Measurements from ENCODE around the gene TFAP2E. TPM values are rescaled to one million over a fixed set of nuclear protein-coding genes. Genes with fewer than 3 reads are reported as not detected.

TFAP2E gene
- total RNA-seq, 1 experiment from 2014 or later = 3.2 TPM

DNA sequence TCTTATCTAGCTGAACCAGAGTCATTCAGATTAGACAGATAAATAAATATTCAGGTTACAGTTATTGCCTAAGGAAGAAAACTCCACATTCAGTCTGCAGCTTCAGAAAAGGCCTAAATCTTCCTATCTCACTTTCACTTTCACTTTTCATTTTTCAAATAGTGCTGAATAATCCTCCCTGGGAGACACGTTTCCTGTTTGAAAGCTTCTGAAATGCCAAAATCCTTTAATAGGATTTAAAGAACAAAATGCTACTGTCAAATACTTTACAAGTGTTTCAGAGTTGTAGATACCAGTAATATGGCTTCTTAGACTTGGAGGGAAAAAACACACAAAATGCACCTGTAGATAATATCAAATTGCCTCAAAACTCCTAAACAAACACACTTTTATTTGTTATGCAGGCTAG is 64.3 kb downstream of the TFAP2E start:
- peak overlapping the region; percentile 94 for H3K27ac ChIP-seq (ENCODE audit: low read length)
- ATAC-seq = no peak
- ChIA-PET POLR2A (interaction anchor here (0.7 kb wide), 1 partner anchor 366 kb away, joined by 3 read pairs; no protein-coding TSS in a partner anchor), CTCF (interaction anchor here (0.6 to 1.1 kb wide), 2 partner anchors 68 to 78 kb away, joined by 3 to 4 read pairs; no protein-coding TSS in a partner anchor)
- BruUV-seq (replicated peaks) = no TSS peak
- peaks cover 23% of the 10 kb centered on the region for H3K4me1 ChIP-seq (ENCODE audit: control insufficient read depth, insufficient read depth, low read length)
- no peak for DNase-seq (ENCODE audit: low read depth, low spot score)
- H3K27me3 ChIP-seq (ENCODE audit: control insufficient read depth, insufficient read depth, low read length) = no peaks in the 10 kb centered on the region
- H3K36me3 ChIP-seq (ENCODE audit: control insufficient read depth, insufficient read depth, low read length) = peaks cover 22% of the 10 kb centered on the region
- in situ Hi-C loops (cut with HindIII; ENCODE audit: low pct_unique_long_range_greater_than_20kb, low sequenced_read_pairs) = no loop called here
- peak overlapping the region; percentile 43 to 53 for H3K4me3 ChIP-seq (ENCODE audit: low read depth in 2 of 2, low read length in 2 of 2)
- no peaks in the 10 kb centered on the region for H3K9me3 ChIP-seq (ENCODE audit: control insufficient read depth, insufficient read depth, low read depth, low read length)
- intact Hi-C loops (cut with micrococcal nuclease; ENCODE audit: unreplicated experiment) = no loop called here
- TF ChIP-seq, protein P1, sequence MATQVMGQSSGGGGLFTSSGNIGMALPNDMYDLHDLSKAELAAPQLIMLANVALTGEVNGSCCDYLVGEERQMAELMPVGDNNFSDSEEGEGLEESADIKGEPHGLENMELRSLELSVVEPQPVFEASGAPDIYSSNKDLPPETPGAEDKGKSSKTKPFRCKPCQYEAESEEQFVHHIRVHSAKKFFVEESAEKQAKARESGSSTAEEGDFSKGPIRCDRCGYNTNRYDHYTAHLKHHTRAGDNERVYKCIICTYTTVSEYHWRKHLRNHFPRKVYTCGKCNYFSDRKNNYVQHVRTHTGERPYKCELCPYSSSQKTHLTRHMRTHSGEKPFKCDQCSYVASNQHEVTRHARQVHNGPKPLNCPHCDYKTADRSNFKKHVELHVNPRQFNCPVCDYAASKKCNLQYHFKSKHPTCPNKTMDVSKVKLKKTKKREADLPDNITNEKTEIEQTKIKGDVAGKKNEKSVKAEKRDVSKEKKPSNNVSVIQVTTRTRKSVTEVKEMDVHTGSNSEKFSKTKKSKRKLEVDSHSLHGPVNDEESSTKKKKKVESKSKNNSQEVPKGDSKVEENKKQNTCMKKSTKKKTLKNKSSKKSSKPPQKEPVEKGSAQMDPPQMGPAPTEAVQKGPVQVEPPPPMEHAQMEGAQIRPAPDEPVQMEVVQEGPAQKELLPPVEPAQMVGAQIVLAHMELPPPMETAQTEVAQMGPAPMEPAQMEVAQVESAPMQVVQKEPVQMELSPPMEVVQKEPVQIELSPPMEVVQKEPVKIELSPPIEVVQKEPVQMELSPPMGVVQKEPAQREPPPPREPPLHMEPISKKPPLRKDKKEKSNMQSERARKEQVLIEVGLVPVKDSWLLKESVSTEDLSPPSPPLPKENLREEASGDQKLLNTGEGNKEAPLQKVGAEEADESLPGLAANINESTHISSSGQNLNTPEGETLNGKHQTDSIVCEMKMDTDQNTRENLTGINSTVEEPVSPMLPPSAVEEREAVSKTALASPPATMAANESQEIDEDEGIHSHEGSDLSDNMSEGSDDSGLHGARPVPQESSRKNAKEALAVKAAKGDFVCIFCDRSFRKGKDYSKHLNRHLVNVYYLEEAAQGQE (IDR thresholded peaks at IDR 0.05; ENCODE audit: insufficient read depth in 1 of 2, low read depth in 2 of 2, low read length in 1 of 2) = no peak
- TF ChIP-seq SIN3A (IDR thresholded peaks at IDR 0.05; ENCODE audit: borderline replicate concordance, insufficient read depth, low read depth, low read length) (no peak), TCF7L2 (IDR thresholded peaks at IDR 0.05; ENCODE audit: low read depth, low read length) (no peak), POLR2AphosphoS5 (IDR thresholded peaks at IDR 0.05; ENCODE audit: low read depth, low read length) (no peak)
- TF ChIP-seq, protein P2, sequence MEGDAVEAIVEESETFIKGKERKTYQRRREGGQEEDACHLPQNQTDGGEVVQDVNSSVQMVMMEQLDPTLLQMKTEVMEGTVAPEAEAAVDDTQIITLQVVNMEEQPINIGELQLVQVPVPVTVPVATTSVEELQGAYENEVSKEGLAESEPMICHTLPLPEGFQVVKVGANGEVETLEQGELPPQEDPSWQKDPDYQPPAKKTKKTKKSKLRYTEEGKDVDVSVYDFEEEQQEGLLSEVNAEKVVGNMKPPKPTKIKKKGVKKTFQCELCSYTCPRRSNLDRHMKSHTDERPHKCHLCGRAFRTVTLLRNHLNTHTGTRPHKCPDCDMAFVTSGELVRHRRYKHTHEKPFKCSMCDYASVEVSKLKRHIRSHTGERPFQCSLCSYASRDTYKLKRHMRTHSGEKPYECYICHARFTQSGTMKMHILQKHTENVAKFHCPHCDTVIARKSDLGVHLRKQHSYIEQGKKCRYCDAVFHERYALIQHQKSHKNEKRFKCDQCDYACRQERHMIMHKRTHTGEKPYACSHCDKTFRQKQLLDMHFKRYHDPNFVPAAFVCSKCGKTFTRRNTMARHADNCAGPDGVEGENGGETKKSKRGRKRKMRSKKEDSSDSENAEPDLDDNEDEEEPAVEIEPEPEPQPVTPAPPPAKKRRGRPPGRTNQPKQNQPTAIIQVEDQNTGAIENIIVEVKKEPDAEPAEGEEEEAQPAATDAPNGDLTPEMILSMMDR (IDR thresholded peaks at IDR 0.05) = no peak

DNA sequence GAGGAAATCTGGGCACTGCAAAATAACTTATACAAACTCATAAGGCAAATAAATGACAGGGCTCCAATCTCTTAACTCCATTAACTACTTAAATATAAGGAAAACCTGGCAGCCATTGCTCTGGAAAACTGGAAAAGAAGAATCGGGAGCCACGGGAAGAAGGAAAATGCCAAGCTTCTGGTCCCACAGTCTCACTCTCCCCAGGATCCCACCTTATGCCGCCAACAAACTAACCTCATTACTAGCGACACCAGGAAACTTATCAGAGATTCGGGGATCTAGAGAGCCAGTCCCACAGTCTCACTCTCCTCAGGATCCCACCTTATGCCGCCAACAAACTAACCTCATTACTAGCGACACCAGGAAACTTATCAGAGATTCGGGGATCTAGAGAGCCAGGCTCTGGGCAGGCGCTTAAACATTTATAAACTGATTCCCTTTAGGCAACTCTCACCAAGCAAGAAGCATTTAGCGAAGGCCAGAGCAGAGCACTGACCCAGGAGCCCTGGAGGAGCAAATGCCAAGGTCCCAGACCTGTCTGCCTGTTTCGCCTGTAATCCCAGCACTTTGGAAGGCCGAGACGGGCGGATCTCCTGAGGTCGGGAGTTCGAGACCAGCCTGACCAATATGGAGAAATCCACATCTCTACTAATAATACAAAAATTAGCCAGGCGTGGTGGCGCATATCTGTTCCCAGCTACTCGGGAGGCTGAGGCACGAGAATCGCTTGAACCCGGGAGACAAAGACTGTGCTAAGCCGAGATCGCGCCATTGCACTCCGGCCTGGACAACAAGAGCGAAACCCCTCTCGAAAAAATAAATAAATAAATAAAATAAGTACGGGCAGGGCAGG is 67.5 kb downstream of the TFAP2E start:
- DNase-seq (ENCODE audit: low read depth, low spot score) (no peak), ATAC-seq (peak; percentile 9; the same call in 1 of the 2 replicates)
- Histone ChIP-seq H3K9me3 (ENCODE audit: control insufficient read depth, insufficient read depth, low read depth, low read length) (no peaks in the 10 kb centered on the region), H3K36me3 (ENCODE audit: control insufficient read depth, insufficient read depth, low read length) (peaks cover 5% of the 10 kb centered on the region), H3K4me3 (ENCODE audit: low read depth in 2 of 2, low read length in 2 of 2) (peak overlapping the region; percentile 59 to 80), H3K27me3 (ENCODE audit: control insufficient read depth, insufficient read depth, low read length) (no peaks in the 10 kb centered on the region; the same call in 1 of the 2 replicates), H3K4me1 (ENCODE audit: control insufficient read depth, insufficient read depth, low read length) (peaks cover 23% of the 10 kb centered on the region), H3K27ac (ENCODE audit: low read length) (peak overlapping the region; percentile 90)
- TF ChIP-seq, protein P2 (IDR thresholded peaks at IDR 0.05) = no peak
- TF ChIP-seq POLR2AphosphoS5 (IDR thresholded peaks at IDR 0.05; ENCODE audit: low read depth, low read length) = no peak
- TF ChIP-seq, protein P1 (IDR thresholded peaks at IDR 0.05; ENCODE audit: insufficient read depth in 1 of 2, low read depth in 2 of 2, low read length in 1 of 2) = no peak
- TF ChIP-seq SIN3A (IDR thresholded peaks at IDR 0.05; ENCODE audit: borderline replicate concordance, insufficient read depth, low read depth, low read length) = no peak
- ChIA-PET POLR2A (no interaction called here), CTCF (no interaction called here)
- intact Hi-C loops (cut with micrococcal nuclease; ENCODE audit: unreplicated experiment) (loop anchor here (5.0 kb wide), 1 partner anchor 77 kb away; the partner anchor contains the start of gene C1orf216), in situ Hi-C loops (cut with HindIII; ENCODE audit: low pct_unique_long_range_greater_than_20kb, low sequenced_read_pairs) (no loop called here)
- TSS peak; percentile 62 for BruUV-seq (replicated peaks)
